Measurements from ENCODE around the gene RAB3IL1. TPM values are rescaled to one million over a fixed set of nuclear protein-coding genes. Genes with fewer than 3 reads are reported as not detected.
A peak's percentile ranks its signal among the peaks of the same experiment; 100 is the strongest.

Gene RAB3IL1
- total and polyA plus RNA-seq, 2 of the 13 experiments (the other 11 are each of a cell fraction or from before 2014, with no cell fraction given): 1.2 to 2.0 TPM

- no peak for FAIRE-seq
- POLR2A ChIA-PET: interaction anchor here (0.9 to 9.7 kb wide), 14 partner anchors 7 to 170 kb away, joined by 3 to 323 read pairs (median 6); partner anchors contain the start of genes BEST1, FEN1 and TMEM258
These were observed 45.0 kb upstream of the RAB3IL1 start for GRCh38 chr11:61962213-61963015.

More at GRCh38 chr11:61962213-61963015, 45.0 kb upstream of the RAB3IL1 start:
- BruUV-seq (replicated peaks): no TSS peak
- TF ChIP-seq CC2D1A (CRISPR knock-in tag; IDR thresholded peaks at IDR 0.05) (no peak), AGO1 (IDR thresholded peaks at IDR 0.05; ENCODE audit: low read depth, low read length, poor library complexity, severe bottlenecking) (peak; percentile 79), LCORL (IDR thresholded peaks at IDR 0.05) (no peak), LCORL (CRISPR knock-in tag; IDR thresholded peaks at IDR 0.05) (0 out of 2 replicates have a peak, but pooled peaks have one; percentile 13), PHF21A (CRISPR knock-in tag; IDR thresholded peaks at IDR 0.05) (0 out of 2 replicates have a peak, but pooled peaks have one; percentile 26), UBTF (CRISPR knock-in tag; IDR thresholded peaks at IDR 0.05) (0 out of 2 replicates have a peak, but pooled peaks have one; percentile 2), HNF1B (CRISPR knock-in tag; IDR thresholded peaks at IDR 0.05) (no peak), ZNF7 (CRISPR knock-in tag; IDR thresholded peaks at IDR 0.05) (no peak), REPIN1 (CRISPR knock-in tag; IDR thresholded peaks at IDR 0.05; ENCODE audit: borderline replicate concordance, low read depth) (0 out of 2 replicates have a peak, but pooled peaks have one; percentile 22), ZNF263 (CRISPR knock-in tag; IDR thresholded peaks at IDR 0.05) (peak; percentile 52)
- Histone ChIP-seq H3K27ac (ENCODE audit: extremely low read length, insufficient read depth, low read length) (peak overlapping the region; percentile 46), H3K9me3 (ENCODE audit: low read length) (no peaks in the 10 kb centered on the region), H3K4me2 (ENCODE audit: low read depth, low read length) (peak overlapping the region; percentile 55), H3K9ac (ENCODE audit: insufficient read depth, low read depth, low read length) (no peak overlapping the region), H2AFZ (ENCODE audit: low read length) (no peak overlapping the region), H3K36me3 (replicated peaks in 1 of 2; ENCODE audit: control insufficient read depth in 1 of 2, insufficient read depth in 2 of 2, low read length in 2 of 2) (peaks cover 5 to 23% of the 10 kb centered on the region in 2 experiments; a peak in 4 of 5 replicates), H3K79me2 (ENCODE audit: insufficient read depth, low read length) (peaks cover 22% of the 10 kb centered on the region), H3K27me3 (ENCODE audit: control insufficient read depth in 1 of 2, insufficient read depth in 2 of 2, low read length in 2 of 2) (no peaks in the 10 kb centered on the region; a peak in 1 of 5 replicates), H4K20me1 (ENCODE audit: insufficient read depth, low read length) (peaks cover 41% of the 10 kb centered on the region), H3K4me1 (ENCODE audit: insufficient read depth, low read length) (peaks cover 52% of the 10 kb centered on the region), H3K4me3 (replicated peaks in 1 of 3; ENCODE audit: insufficient read depth in 1 of 3, low read depth in 2 of 3, low read length in 3 of 3) (peak overlapping the region in 1 of 3 experiments; percentile 28; a peak in 1 of 6 replicates)
- DNase-seq (ENCODE audit: low spot score) (no peak), ATAC-seq (peak; percentile 34)
- in situ Hi-C loops (cut with HindIII; ENCODE audit: extremely low pct_ligation_motif_present, low pct_unique_long_range_greater_than_20kb): no loop called here
- intact Hi-C loops (cut with micrococcal nuclease; ENCODE audit: unreplicated experiment): no loop called here
- CTCF ChIA-PET (ENCODE audit: low intra/inter-chr PET ratio, low total read pairs): no interaction called here
- 49% methylated on average over 12 of the region's 12 CpGs for WGBS (ENCODE audit: low lambda C conversion rate)
